NCI-H1694 (cell line): ENCODE data around the gene PKN3.

Source experiments
- DNase-seq: peaks from one replicate; lab custom pipeline; 2025; lab: John Stamatoyannopoulos, UW

The PKN3 gene

DNA sequence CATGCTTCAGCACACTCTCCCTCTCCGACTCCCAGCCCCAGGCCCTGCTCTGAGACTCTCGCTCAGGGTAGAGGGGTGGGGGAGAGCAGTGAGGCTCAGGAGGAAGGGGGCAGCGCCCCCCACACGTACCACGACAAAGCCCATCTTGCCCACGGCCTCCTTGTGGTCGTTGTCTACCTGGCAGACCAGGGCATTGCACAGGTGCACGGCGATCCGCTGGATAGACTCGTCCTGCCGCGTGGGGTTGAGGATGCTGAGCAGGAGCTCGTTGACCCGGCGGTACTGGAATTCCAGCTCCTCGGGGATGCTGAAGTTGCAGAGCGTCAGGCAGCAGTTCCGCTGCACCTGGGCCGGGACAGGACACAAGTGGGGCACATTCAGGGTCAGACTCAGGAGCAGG, 40.1 kb downstream of the PKN3 start:
- no peak for DNase-seq

DNA sequence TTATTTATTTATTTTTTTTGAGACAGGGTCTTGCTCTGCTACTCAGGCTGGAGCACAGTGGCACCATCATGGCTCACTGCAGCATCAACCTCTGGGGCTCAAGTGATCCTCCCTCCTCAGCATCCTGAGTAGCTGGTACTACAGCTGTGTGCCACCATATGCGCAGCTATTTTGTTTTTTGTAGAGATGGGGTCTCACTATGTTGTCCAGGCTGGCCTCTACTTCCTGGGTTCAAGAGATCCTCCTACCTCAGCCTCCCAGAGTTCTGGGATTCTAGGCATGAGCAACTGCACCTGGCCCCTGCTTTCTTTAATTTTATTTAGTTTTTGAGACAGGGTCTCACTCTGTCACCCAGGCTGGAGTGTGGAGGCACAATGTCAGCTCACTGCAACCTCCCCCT, 41.1 kb downstream of the PKN3 start:
- no peak for DNase-seq

- DNase-seq = no peak
Measured at GRCh38 chr9:128747241-128747640, 44.9 kb downstream of the PKN3 start.

GRCh38 chr9:128750926-128751595, 48.8 kb downstream of the PKN3 start:
- no peak for DNase-seq

DNA sequence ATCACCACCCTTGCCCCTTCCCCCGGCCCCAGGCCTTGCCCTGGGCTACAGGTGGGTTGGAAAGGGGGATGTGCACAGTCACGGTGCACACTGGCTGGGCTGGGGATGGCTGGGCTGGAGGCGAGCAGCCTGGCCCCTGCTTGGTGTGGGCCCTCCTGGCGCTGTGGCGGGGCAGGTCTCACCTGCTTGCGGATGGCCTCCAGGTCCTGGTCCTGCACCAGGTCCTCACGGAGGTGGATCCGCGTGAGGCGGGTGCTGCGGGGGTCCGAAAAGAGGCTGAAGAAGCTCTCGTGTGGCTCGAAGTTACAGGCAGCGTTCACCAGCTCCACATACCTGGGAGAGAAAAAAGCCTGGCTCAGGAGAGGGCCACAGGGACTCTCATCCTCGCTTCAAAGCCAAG, 51.3 kb downstream of the PKN3 start:
- no peak for DNase-seq

GRCh38 chr9:128757602-128758001, 55.3 kb downstream of the PKN3 start:
- no peak for DNase-seq

DNA sequence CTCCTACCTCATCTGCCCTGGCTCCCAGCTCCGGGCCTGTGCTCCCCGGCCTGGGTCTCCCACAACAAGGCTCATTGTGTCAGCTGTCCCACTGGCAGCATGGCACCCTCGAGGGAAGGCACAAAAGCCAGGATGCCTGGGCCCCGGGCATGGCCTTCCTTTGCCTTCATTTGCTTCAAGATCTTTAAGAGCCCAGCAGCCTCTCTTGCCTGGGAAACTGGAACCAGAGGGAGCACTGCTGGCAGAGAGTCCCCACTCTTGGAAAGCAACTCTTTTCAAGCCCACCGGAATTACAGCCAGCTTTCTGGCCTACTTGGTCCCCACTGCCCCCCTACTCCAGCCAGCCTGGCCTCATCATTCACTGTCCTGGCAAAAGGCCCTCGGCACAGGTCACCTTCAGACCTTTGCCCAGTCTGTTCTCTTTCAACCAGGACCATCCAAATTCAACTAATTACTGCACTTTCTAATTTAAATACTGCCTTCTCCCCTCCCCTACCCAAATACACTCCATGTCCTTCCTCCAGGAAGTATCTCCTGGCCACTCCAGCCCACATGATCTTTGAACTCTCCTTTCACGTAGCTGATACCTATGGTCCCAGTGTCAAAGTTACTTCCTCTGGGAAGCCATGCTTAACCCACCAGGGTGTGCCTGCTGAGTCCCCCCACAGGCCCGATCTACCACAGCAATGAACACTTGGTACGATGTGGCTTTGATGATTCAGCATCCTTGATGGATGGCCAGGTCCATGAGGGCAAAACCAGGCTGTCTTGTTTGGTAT, 60.6 kb downstream of the PKN3 start:
- no peak for DNase-seq

DNA sequence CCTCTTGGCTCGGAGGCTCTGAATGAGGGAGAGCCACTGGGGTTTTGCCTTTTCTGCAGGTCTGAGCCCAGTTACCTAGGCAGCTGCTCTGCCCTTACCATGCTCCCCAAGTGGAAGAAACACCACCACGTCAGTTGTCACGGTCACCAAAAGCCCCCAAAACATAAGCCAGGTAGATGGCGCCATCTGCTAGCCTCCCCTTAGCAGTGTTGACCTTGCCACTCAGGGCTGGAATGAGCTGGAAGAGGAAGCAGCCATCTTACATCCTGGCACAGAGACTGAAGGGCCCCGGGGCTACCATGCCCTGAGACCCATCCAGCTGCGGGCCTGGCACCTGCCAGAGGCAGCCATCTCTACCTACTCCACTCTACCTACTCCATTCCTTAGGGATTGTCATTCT, 62.1 kb downstream of the PKN3 start:
- no peak for DNase-seq

GRCh38 chr9:128765499-128765898, 63.2 kb downstream of the PKN3 start:
- DNase-seq = no peak

GRCh38 chr9:128768606-128769005, 66.3 kb downstream of the PKN3 start:
- no peak for DNase-seq
